Measurements from ENCODE around the gene ADAMTS14.

DNA sequence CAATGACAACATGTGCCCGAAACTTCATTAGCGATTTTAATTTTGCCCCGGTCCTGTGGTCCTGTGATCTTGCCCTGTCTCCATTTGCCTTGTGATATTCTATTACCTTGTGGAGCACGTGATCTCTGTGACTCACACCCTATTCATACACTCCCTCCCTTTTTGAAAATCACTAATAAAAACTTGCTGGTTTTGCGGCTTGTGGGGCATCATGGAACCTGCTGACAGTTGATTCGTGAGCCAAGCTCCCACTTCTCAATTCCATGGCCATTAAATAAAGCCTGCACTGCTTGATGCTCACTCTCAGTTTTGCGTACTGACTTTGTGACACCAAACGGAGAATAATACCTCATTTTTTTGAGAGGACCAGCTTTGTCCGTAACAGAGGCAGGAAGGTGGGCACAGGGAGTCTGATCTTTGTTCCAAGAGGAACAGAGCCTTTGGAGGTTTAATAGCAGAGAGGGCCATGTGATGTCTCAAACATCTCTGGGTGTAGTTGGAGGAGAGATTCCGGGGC lies 3.8 kb upstream of the ADAMTS14 start:
- TF ChIP-seq, protein P1, sequence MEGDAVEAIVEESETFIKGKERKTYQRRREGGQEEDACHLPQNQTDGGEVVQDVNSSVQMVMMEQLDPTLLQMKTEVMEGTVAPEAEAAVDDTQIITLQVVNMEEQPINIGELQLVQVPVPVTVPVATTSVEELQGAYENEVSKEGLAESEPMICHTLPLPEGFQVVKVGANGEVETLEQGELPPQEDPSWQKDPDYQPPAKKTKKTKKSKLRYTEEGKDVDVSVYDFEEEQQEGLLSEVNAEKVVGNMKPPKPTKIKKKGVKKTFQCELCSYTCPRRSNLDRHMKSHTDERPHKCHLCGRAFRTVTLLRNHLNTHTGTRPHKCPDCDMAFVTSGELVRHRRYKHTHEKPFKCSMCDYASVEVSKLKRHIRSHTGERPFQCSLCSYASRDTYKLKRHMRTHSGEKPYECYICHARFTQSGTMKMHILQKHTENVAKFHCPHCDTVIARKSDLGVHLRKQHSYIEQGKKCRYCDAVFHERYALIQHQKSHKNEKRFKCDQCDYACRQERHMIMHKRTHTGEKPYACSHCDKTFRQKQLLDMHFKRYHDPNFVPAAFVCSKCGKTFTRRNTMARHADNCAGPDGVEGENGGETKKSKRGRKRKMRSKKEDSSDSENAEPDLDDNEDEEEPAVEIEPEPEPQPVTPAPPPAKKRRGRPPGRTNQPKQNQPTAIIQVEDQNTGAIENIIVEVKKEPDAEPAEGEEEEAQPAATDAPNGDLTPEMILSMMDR (optimal IDR thresholded peaks at IDR 0.05 in 1 of 3, IDR thresholded peaks at IDR 0.05 in 1 of 3, conservative IDR thresholded peaks at IDR 0.05 in 1 of 3; ENCODE audit: extremely low read depth in 1 of 3, insufficient read depth in 2 of 3, low read length in 3 of 3): no peak
- no peak for TF ChIP-seq EZH2 (IDR thresholded peaks at IDR 0.05; ENCODE audit: low read length)
